ENCODE measurements around the gene AXIN2.

AXIN2 gene

DNA sequence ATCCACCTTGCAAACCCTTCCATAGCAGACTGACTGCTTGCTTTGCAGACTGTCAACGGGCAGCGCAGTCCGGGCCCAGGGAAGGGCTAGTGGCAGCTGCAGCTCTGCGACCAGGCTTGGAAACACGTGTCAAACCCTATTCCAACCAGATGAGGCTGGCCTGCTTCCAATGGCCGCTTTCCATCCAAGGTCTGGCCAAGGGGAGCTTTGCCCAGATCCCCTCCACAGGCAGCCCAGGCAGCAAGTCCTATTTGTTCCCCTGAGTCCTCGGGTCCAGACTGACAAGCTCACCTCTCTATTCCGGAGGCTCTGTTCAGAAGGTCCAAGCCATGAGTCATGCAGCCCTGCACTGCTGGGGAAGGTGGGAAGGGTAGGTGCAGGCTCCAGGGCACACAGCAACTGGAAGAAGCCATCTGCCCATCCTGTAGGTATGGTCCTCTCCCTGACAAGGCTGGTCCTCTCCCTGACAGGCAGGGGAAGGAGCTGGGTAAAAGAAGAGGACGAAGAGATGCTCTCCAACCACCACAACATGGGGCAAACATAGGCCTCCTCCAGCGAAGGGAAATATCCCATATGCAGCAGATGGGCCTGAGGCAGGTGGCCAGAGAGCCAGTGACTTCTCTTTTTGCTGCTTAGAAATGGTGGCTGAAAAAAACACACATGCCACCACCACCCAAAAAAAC, 22.6 kb upstream of the AXIN2 start:
- no peak for DNase-seq

DNA sequence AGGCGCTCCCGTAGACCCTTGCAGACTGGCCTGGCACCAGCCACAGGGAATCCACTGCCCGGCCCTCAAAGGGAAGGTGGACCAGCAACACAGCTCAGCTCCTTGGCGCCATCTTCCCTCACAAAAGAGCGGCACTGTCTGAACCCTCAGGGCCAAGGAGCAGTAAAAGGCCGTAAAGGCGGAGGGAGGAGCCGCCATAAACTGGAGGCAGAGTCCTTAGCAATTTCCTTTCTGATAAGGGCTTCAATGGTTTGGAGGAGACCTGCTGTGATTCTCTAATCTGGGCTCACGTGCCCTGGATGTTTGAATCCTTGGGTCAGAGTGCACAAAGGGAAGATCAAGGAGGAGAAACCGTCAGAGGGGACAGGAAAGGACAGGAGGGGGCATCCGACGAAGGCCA, 15.5 kb upstream of the AXIN2 start:
- DNase-seq: no peak

DNA sequence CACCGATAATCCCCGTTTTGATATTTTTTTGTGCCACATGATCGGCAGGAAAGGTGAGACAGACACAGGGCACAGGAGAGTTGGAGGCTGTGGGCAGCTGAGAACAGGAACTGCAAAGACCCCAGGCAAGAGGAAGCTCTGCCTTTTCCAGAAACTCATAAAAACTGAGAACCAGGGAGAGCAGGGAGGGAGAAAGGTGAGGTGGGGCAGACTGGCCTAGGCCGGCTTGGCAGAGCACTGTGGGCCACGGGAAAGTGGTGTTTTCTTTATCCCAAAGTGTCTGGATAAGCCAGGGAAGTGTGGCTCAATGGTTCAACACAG, 11.8 kb upstream of the AXIN2 start:
- DNase-seq: no peak

DNA sequence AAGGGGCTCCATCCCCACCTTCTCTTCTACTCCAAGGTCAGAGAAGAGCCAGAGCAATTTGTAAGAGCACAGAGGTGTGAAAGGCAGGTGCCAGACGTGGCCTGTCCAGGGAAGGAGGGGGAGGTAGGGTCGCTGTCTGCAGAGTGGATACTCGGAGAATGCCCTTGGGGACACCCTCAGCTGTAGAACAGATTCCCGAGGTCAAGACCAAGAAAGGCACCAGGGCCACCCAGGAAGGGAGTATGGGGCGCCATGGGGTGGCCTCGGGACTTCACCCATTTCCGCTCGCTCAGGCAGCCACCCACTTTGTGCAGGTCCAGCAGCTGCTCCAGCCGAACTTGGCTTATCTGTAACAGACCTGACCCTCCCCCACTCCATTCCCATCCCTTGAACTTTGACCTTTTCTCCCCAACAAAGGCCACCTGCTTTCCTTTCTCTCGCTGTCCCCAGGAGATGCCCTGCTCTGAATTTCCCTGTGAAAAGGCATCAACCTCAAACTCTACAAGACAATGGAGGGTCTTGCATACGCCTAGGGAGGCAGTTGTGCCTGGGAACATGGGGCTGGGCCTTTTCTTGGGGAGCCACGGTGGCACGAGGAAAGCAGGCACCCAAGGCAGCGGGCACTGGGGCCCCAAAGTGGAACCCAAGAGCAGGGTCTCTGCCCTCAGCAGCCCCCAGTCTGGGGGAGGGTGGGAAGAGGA, 11.3 kb upstream of the AXIN2 start:
- DNase-seq: no peak

DNA sequence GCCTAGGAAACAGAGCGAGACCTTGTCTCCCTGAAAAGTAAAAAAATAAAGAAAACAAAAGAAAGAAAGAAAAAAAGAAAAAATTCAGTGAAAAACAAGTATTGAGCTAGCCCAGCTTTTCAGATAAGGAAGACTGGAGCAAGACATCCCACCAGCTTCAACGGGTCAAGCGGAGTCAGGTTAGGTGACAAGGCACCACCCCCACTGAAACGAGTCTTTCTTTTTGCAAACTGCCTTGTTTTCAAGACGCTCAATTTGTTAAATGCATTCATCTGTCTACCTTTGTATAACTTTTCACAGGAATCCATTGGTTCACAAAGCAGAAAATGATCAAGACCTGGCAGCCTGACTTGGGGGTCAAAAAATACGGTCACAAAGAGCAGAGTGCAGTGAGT, 10.7 kb upstream of the AXIN2 start:
- no peak for DNase-seq

DNA sequence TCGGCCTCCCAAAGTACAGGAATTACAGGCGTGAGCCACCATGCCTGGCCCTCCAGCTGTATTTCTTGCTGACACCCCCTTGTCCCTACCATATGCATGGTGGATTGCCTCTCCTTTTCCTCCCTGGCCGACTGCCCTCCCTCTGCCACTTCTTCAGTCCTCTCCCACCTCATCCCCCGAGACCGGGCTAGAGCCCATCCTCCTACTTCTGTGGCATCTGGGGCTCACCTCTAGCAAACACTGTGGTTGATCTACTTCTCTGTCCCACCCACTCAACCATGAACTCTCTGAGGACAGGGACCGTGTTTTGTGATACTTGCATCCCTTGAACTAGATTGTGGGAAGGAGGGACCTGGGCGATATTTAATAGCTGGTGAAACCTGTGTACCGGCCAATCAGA, 7.5 kb upstream of the AXIN2 start:
- no peak for DNase-seq

DNA sequence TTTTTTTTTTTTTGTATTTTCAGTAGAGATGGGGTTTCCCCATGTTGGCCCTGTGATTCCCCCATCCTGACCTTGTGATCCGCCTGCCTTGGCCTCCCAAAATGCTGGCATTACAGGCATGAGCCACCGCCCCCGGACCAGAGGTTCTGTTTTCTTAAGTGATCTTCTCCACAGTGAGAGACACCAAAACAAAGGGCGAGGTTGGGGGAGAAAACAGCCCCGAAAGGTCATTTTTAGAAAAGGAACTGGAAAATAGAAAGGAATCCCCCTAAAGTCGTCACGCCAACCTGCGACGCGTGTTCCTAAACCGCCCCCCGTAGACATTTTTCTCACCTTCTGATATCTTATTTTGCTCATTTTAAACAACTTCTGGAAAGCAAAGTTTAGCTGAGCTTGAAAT, 6.1 kb upstream of the AXIN2 start:
- no peak for DNase-seq

DNA sequence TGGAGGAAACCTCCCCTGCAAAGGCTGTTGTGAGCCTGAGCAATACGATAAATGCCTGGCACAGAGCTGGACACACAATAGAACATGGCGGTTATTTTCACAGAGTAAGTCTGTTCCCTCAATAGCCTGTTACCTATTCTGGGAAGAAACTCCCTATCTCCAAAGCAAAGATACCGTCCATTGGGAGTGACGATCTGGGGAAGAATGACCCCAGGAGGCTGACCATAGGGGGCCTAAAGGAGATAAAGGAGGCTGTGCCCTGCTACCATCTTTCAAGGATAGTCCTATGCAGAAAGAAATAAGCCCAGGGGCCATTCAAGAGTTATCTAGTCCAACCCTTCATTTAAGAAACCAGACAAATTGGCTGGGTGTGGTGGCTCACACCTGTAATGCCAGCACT, 4.1 kb upstream of the AXIN2 start:
- DNase-seq: no peak

- DNase-seq: no peak
These were observed 3.3 kb upstream of the AXIN2 start for GRCh38 chr17:65564793-65565192.

DNA sequence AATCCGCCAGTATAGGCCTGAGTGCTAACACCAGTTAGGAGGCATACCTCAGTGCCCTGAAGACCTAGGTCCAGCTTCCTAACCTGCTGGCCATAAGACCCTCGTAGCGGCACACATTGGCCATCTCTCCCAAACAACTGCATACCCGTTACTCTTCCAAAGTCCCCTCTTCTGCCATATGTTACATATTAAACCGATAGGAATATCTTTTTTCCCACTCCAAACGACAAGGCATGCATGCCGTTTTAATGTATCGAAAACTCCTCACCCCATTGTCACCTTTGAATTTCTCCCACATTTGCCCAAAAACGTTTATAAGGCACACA, 721 bp upstream of the AXIN2 start:
- no peak for DNase-seq

DNA sequence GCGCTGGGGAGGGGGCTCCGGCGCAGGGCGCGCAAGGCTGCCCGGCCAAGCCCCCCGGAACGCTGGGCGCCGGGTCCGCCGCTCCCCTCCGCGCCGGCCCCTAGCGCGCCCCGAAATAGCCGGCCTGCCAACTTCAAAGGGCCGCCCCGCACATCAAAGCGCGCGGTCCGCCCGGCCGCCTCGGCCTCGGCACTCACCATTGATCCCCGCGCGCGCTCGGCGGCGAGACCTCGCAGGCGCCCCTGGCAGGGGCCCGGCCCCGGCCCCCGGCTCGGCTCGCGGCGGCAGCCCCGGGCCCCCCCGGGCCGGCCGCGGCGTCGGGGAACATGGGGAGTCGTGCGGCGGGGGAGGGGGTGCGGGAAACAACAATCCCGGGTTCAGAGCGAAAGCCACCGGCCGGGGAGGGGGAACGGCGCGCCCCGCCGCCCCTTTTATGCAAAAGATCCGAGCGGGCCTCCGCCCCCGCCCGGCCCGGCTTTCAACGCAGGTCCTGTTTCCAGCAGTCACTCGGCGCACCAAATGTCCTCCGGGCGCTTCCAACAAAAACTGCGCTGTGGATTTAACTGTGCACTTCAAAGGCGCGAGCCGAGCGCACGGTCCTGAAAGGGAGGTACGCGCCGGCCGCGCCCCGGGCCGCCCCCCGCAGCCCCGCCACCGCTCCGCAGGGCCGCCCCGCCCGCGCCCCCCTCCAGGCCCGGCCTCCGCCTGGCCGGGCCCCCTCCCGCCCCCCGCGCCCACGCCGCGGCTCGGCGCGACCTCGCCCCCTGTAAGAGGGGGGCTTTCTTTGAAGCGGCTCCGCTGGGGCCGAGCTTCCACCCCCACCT, 608 bp downstream of the AXIN2 start:
- DNase-seq: peak; percentile 69

GRCh38 chr17:65559804-65560627, 1.4 kb downstream of the AXIN2 start:
- peak; percentile 50 for DNase-seq

GRCh38 chr17:65559461-65559803, 2.0 kb downstream of the AXIN2 start:
- DNase-seq: no peak

GRCh38 chr17:65558683-65559460, 2.6 kb downstream of the AXIN2 start:
- DNase-seq: no peak

DNA sequence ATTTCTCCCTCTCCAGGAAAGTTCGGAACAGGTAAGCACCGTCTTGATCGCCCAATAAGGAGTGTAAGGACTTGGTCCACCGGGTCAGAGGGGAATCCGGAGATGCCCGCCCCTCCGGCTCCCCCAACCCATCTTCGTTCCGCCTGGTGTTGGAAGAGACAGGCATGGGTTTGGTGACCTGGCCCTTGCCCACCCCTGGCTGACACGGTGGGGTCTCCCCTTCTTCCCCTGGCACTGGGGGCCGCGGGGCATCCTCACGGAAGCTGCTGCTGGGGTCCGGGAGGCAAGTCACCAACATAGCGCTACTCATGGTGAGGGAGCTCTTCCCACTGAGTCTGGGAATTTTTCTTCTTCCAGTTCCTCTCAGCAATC, 3.2 kb downstream of the AXIN2 start:
- no peak for DNase-seq

GRCh38 chr17:65557349-65558310, 3.8 kb downstream of the AXIN2 start:
- DNase-seq: no peak

DNA sequence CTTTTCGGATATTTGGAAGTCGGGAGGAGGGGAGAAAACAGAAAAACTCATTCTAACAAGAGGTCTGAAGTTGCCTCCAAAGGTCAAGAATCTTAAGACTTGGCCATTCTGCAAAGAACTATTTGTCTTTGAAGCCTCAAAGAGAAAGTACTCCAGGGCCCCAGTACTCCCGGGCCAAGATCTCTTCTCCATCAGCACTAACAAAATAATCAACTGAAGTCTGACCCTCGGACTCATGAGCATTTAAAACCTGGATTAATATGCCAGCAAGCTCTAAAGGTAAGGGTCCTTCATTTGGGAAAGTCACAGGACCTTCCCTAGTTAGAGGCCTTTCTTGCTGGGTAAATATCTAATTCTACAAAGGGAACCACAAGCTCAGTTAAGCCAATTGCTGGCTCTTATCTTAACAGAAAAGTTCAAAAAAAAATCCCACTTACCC, 4.5 kb downstream of the AXIN2 start:
- DNase-seq: no peak

DNA sequence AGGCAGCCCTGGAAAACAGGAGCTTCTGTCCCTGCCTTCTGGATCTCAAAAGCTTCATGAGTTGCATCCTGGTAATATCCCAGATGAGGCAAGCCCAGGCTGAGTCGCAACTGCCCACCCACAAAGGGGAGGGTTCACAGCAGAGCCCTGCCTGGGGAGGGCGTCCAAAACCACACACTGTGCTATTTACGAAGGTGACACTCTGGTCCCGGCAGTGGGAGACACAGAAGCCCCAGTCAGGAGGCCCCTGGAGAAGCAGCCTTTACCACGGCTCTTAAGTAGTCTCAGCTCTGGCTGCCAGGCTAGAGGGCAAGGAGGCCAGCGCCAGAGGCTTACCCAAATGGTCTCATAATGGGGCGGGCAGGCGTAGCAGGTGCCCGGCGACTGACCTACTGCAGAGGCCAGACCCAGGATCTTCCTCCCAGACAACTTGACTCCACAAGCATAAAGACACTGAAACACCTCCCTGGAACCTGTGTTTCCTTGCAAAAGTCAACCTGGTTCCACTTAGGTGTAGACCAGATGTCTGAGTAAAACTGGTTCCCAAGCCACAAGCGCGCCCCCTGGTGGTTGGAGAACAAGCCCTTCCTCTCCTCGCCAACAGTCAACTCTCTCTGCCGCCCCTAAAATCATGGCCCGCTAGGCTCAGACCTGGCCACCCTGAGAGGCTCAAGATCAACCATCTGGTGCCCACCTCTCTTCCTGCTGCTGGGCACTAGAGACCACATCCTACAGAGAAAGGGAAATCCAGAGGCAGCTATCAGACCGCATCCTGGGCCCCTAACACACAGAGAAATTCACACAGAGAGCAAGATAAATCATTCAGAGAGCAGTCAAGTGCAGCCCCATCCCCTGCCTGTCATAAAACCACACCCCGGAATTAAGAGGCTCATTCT, 5.2 kb downstream of the AXIN2 start:
- DNase-seq: peak; percentile 59

GRCh38 chr17:65554553-65555223, 6.8 kb downstream of the AXIN2 start:
- no peak for DNase-seq

All from 8988T (cell line).